ENCODE results near the gene CFAP77.

DNA sequence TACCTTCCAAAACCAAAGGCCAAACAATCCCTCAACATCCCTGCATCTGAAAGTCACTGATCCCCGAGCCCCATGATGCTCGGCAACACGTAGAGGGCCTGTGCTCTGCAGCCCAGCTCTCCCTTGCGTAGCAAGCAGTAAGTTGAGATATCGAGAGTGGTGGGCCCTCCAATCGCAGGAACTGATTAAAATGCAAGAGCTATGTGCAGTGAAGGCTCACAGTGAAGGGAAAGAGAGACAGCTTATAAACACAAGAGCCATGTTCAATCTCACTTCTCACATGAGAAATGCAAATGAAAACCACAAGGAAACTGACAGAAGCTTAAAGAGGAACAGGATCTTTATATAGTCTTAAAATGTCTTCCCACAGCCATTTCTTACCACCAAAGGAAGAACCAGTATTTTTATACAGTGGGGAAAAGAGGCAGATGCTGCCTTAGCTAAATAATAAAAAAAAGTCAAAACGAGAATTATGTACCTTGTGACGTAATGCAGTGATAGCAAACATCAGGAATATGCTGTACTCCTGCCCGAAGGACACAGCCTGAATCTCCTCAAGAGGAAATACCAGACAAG, 28.0 kb upstream of the CFAP77 start:
- TF ChIP-seq, protein P1, sequence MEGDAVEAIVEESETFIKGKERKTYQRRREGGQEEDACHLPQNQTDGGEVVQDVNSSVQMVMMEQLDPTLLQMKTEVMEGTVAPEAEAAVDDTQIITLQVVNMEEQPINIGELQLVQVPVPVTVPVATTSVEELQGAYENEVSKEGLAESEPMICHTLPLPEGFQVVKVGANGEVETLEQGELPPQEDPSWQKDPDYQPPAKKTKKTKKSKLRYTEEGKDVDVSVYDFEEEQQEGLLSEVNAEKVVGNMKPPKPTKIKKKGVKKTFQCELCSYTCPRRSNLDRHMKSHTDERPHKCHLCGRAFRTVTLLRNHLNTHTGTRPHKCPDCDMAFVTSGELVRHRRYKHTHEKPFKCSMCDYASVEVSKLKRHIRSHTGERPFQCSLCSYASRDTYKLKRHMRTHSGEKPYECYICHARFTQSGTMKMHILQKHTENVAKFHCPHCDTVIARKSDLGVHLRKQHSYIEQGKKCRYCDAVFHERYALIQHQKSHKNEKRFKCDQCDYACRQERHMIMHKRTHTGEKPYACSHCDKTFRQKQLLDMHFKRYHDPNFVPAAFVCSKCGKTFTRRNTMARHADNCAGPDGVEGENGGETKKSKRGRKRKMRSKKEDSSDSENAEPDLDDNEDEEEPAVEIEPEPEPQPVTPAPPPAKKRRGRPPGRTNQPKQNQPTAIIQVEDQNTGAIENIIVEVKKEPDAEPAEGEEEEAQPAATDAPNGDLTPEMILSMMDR (IDR thresholded peaks at IDR 0.05; ENCODE audit: poor library complexity, severe bottlenecking) = no peak
- TF ChIP-seq EZH2 (IDR thresholded peaks at IDR 0.05; ENCODE audit: borderline replicate concordance, insufficient read depth, low read length, poor library complexity, severe bottlenecking) (no peak), EP300 (conservative IDR thresholded peaks at IDR 0.05; ENCODE audit: poor library complexity, severe bottlenecking) (no peak), TAF1 (IDR thresholded peaks at IDR 0.05; ENCODE audit: low read depth) (no peak), POLR2AphosphoS5 (IDR thresholded peaks at IDR 0.05) (no peak), MXI1 (conservative IDR thresholded peaks at IDR 0.05; ENCODE audit: poor library complexity, severe bottlenecking) (no peak), RAD21 (conservative IDR thresholded peaks at IDR 0.05) (no peak), SMC3 (conservative IDR thresholded peaks at IDR 0.05; ENCODE audit: poor library complexity) (no peak)
- TF ChIP-seq, protein P2, sequence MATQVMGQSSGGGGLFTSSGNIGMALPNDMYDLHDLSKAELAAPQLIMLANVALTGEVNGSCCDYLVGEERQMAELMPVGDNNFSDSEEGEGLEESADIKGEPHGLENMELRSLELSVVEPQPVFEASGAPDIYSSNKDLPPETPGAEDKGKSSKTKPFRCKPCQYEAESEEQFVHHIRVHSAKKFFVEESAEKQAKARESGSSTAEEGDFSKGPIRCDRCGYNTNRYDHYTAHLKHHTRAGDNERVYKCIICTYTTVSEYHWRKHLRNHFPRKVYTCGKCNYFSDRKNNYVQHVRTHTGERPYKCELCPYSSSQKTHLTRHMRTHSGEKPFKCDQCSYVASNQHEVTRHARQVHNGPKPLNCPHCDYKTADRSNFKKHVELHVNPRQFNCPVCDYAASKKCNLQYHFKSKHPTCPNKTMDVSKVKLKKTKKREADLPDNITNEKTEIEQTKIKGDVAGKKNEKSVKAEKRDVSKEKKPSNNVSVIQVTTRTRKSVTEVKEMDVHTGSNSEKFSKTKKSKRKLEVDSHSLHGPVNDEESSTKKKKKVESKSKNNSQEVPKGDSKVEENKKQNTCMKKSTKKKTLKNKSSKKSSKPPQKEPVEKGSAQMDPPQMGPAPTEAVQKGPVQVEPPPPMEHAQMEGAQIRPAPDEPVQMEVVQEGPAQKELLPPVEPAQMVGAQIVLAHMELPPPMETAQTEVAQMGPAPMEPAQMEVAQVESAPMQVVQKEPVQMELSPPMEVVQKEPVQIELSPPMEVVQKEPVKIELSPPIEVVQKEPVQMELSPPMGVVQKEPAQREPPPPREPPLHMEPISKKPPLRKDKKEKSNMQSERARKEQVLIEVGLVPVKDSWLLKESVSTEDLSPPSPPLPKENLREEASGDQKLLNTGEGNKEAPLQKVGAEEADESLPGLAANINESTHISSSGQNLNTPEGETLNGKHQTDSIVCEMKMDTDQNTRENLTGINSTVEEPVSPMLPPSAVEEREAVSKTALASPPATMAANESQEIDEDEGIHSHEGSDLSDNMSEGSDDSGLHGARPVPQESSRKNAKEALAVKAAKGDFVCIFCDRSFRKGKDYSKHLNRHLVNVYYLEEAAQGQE (IDR thresholded peaks at IDR 0.05; ENCODE audit: borderline replicate concordance) = no peak
